HG03439 (cell line): ENCODE data around the gene RGS10.

Source experiments
- ATAC-seq: cut with Tn5 transposase; IDR thresholded peaks from one replicate; pipeline ENCODE4 v1.9.1; 2021; ENCODE audit warnings: mild to moderate bottlenecking, moderate library complexity; ENCODE audit not compliant: unreplicated experiment

Gene RGS10

GRCh38 chr10:119453313-119453712 lies 89.2 kb downstream of the RGS10 start:
- ATAC-seq, result no peak

GRCh38 chr10:119452396-119452795 lies 90.1 kb downstream of the RGS10 start:
- ATAC-seq, result no peak

GRCh38 chr10:119451300-119451896 lies 91.1 kb downstream of the RGS10 start:
- no peak for ATAC-seq

GRCh38 chr10:119450606-119451299 lies 91.8 kb downstream of the RGS10 start:
- no peak for ATAC-seq
